Endodermal cell (in vitro differentiated cells): ENCODE results near the gene TMEM239. TPM values are rescaled to one million over a fixed set of nuclear protein-coding genes. Genes with fewer than 3 reads are reported as not detected.

ENCODE experiments used
- DNase-seq: peaks from one replicate; pipeline ENCODE4 v3.0.0-alpha.2; 2017
- H3K27ac ChIP-seq: 2 replicates; pipeline ENCODE4 v1.5.1; 2013; ENCODE audit warnings: mild to moderate bottlenecking, low read depth, low read length, moderate library complexity
- H3K27me3 ChIP-seq: 2 replicates; pipeline ENCODE4 v1.6.1; 2013; ENCODE audit warnings: mild to moderate bottlenecking, low read length, moderate library complexity; ENCODE audit not compliant: insufficient read depth, control insufficient read depth, poor library complexity, severe bottlenecking
- H3K36me3 ChIP-seq: 2 replicates; pipeline ENCODE4 v1.7.0; 2013; ENCODE audit warnings: mild to moderate bottlenecking, low read length, moderate library complexity; ENCODE audit not compliant: control insufficient read depth, insufficient read depth
- H3K4me1 ChIP-seq: one replicate; pipeline ENCODE4 v1.7.0; 2013; ENCODE audit warnings: low read length; ENCODE audit not compliant: control insufficient read depth, insufficient read depth
- H3K4me3 ChIP-seq: 2 replicates; pipeline ENCODE4 v1.5.1; 2013; ENCODE audit warnings: mild to moderate bottlenecking, low read length, moderate library complexity
- H3K9ac ChIP-seq: 2 replicates; pipeline ENCODE4 v1.6.1; 2013; ENCODE audit warnings: mild to moderate bottlenecking, low read length, moderate library complexity; ENCODE audit not compliant: poor library complexity, severe bottlenecking; ENCODE audit errors: extremely low read depth
- H3K9me3 ChIP-seq: 2 replicates; pipeline ENCODE4 v1.6.1; 2013; ENCODE audit warnings: mild to moderate bottlenecking, low read length, moderate library complexity; ENCODE audit not compliant: control insufficient read depth
- H3K27ac Mint-ChIP-seq: 2 replicates; pipeline ENCODE4 v1.8.0; 2020; ENCODE audit warnings: mixed read lengths
- H3K27me3 Mint-ChIP-seq: 2 replicates; pipeline ENCODE4 v1.8.0; 2021; ENCODE audit warnings: mild to moderate bottlenecking, mixed read lengths; ENCODE audit not compliant: insufficient read depth
- H3K36me3 Mint-ChIP-seq: 2 replicates; pipeline ENCODE4 v1.8.0; 2020; ENCODE audit warnings: low read depth, mixed read lengths
- H3K4me1 Mint-ChIP-seq: 2 replicates; pipeline ENCODE4 v1.8.0; 2020; ENCODE audit warnings: mixed read lengths
- H3K4me3 Mint-ChIP-seq: 2 replicates; pipeline ENCODE4 v1.8.0; 2020; ENCODE audit warnings: mild to moderate bottlenecking, moderate library complexity, mixed read lengths
- H3K9me3 Mint-ChIP-seq: 2 replicates; pipeline ENCODE4 v1.8.0; 2020; ENCODE audit warnings: mild to moderate bottlenecking, mixed read lengths
- CTCF ChIP-seq: fragments of 200-600 bp; sonication (generic); conservative IDR thresholded peaks from 2 replicates; pipeline ENCODE4 v1.5.0; 2021; ENCODE audit warnings: antibody characterized with exemption, mild to moderate bottlenecking
- WGBS, 2 experiments: methylation state at CpG; one replicate each; pipeline versions ENCODE4 v1.1.5 to v1.1.7; 2013; ENCODE audit warnings: missing lambda C conversion rate in 2 of 2, mixed read lengths in 1 of 2; ENCODE audit not compliant: insufficient coverage in 1 of 2, insufficient read length in 1 of 2; 5-methylcytosine and 5-hydroxymethylcytosine counted together
- total RNA-seq, 2 donors: library from RNA; stranded (reverse); fragmentation: NEBNext Ultra II Directional in 1 of 2; extraction: Animal tissue kit (Norgen Biotek cat#: 25700) in 1 of 2; gene quantifications; 2 replicates in 1 of 2; 3 replicates in 1 of 2; pipeline ENCODE4 v1.2.1, GENCODE V29; 2021

Gene TMEM239
- total RNA-seq, 2 donors from 2014 or later = not detected

GRCh38 chr20:2845607-2846006 lies 29.4 kb downstream of the TMEM239 start:
- 100% methylated on average over 1 of the region's 2 CpGs; no CpG with 5 or more reads in 1 of the 2 experiments for WGBS, 2 experiments
- Mint-ChIP-seq H3K27ac (no peak overlapping the region), H3K4me3 (no peak overlapping the region), H3K36me3 (peaks cover 5% of the 10 kb centered on the region), H3K4me1 (peaks cover 2% of the 10 kb centered on the region), H3K9me3 (no peaks in the 10 kb centered on the region), H3K27me3 (no peaks in the 10 kb centered on the region)
- Histone ChIP-seq H3K9me3 (no peaks in the 10 kb centered on the region), H3K27me3 (no peaks in the 10 kb centered on the region), H3K4me3 (no peak overlapping the region), H3K4me1 (no peaks in the 10 kb centered on the region), H3K9ac (no peak overlapping the region), H3K27ac (no peak overlapping the region), H3K36me3 (no peaks in the 10 kb centered on the region)
- no peak for TF ChIP-seq CTCF
- DNase-seq = no peak

- no peaks in the 10 kb centered on the region for H3K9me3 ChIP-seq
- no peaks in the 10 kb centered on the region for H3K4me1 ChIP-seq
- H3K36me3 ChIP-seq = no peaks in the 10 kb centered on the region
- no peak for TF ChIP-seq CTCF
- Mint-ChIP-seq H3K27me3 (no peaks in the 10 kb centered on the region), H3K27ac (no peak overlapping the region), H3K4me1 (peaks cover 2% of the 10 kb centered on the region), H3K36me3 (peaks cover 5% of the 10 kb centered on the region), H3K4me3 (no peak overlapping the region), H3K9me3 (no peaks in the 10 kb centered on the region)
- no peak for DNase-seq
- WGBS, 2 experiments = 95 to 97% methylated on average over 5 of the region's 5 CpGs
- H3K27ac ChIP-seq = no peak overlapping the region
- no peak overlapping the region for H3K9ac ChIP-seq
- no peak overlapping the region for H3K4me3 ChIP-seq
- H3K27me3 ChIP-seq = no peaks in the 10 kb centered on the region
Measured at GRCh38 chr20:2846698-2847097, 30.5 kb downstream of the TMEM239 start.

- no peaks in the 10 kb centered on the region for H3K36me3 ChIP-seq
- no peak overlapping the region for H3K9ac ChIP-seq
- H3K27me3 ChIP-seq = no peaks in the 10 kb centered on the region
- no peak for TF ChIP-seq CTCF
- WGBS, 2 experiments = 94 to 96% methylated on average over 4 of the region's 4 CpGs
- H3K9me3 Mint-ChIP-seq = no peaks in the 10 kb centered on the region
- H3K4me1 ChIP-seq = no peaks in the 10 kb centered on the region
- no peak overlapping the region for H3K27ac ChIP-seq
- H3K9me3 ChIP-seq = no peaks in the 10 kb centered on the region
- H3K4me3 Mint-ChIP-seq = no peak overlapping the region
- H3K27me3 Mint-ChIP-seq = no peaks in the 10 kb centered on the region
- H3K27ac Mint-ChIP-seq = no peak overlapping the region
- no peak for DNase-seq
- H3K4me1 Mint-ChIP-seq = peaks cover 5% of the 10 kb centered on the region
- H3K36me3 Mint-ChIP-seq = peaks cover 5% of the 10 kb centered on the region
- no peak overlapping the region for H3K4me3 ChIP-seq
Measured at GRCh38 chr20:2847802-2848201, 31.6 kb downstream of the TMEM239 start.
